OCI-M2 (cell line): ENCODE results near the gene CHIC1.
"Not testable (repeated sequence)": the region's sequence is repeated elsewhere in the genome, so short reads cannot be mapped to it uniquely, and the experiment has no call there.

ENCODE experiments used
- DNase-seq: peaks from one replicate; lab custom pipeline; 2025; ENCODE audit not compliant: unreplicated experiment; lab: John Stamatoyannopoulos, UW

Gene CHIC1

DNA sequence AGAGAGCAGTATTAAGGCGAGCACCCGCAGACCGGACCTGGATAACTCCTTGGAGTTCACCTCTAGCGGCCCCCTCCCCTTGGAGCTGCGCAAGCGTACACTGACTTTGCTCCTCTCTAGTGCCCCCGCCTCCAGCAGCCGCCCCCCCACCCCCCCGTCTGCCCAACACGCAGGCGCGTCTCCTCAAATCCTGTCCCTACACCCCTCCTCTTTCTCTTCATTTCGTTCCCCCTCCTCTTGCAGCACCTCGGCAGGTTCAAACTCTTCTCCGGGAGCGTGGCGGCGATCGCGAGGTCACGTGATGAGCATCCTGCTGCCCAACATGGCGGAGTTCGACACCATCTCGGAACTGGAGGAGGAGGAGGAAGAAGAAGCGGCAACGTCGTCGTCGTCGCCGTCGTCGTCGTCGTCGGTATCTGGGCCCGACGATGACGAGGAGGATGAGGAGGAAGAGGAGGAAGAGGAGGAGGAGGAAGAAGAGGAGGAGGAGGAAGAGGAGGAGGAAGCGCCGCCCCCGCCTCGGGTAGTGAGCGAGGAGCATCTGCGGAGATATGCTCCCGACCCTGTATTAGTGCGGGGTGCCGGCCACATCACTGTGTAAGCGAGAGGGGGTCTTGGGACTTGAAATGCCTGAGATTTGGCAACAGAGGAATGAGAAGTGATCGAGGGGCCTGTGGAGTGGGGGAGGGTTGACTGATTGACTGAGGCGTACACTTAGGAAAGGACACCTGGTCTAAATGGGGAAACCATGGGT is at the start of gene CHIC1:
Gene CHIC1, plus strand, starts transcription at position 214 of the 754 bp plus-strand sequence. Its CDS starts 88 bp downstream, at position 302.
- no peak for DNase-seq

DNA sequence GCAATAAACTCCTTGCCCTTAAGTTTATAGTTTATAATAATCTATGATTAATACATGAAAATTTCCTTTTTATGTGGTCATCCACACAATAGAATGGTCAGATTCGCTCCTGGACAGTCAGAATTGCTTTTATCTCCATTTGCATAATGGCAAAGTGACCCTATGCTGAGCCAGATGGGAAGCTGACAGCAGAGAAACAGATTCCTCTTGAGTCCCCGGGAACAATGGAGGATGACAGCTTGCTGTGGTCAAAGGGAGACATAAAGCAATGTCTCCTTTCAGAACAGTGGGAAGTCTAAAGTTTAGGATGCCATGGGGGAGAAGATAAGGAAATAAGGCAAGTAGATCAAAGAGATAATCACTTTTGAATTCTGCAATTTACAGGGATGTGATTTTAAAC is 40.2 kb upstream of the CHIC1 start:
- not testable (repeated sequence) for DNase-seq

DNA sequence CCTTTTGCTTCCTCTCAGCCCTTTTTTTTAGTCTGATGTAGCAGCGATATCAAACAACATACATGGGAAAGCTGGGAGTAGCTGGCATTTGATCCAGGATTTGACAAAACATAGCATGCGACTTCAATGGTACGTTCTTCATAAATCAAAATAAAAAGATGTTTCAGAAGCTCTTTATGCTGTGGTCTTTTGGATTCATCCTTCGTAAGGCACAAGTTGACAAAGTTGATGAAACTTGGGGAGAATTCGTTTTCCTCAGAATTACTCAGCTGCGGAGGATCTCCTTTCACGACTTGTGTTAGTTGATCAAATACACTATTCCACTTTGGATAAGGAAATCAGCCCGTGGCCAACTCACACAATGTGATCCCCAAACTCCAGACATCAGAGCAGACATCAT is 38.1 kb upstream of the CHIC1 start:
- no peak for DNase-seq

DNA sequence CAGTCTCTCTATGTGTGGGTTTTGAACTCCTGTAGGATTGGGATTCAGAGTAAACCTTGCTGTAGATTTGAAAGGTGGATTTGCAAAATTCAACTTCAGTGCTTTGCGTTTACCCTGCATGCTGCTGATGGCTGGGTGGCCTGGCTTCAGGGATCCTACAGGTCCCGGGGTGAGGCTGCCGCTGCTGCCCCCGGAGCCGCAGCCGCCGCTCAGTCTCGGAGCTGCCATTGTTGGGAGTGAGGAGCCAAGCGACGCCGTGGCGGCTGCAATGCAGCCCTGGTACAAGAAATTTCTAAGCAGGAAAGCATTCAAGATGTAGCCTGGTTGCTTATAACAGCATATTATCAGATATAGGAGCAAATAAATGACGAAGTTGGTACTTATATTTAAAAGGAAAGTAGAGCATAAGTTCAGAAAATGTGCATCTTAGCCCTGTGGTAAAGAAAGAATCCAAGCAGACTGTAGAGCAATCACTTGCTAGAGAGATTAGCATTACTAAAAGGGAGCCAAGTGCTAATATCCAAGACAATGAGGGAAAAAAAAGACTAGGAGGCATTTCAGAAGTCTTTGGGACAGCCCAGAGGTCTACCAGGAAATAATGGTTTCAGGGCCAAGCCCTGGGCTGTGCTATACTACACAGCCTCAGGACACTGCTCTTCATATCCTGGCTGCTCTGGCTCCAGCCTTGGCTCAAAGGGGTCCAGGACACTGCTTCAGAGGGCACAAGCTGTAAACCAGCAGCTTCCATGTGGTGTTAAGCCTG is 36.9 kb upstream of the CHIC1 start:
- no peak for DNase-seq

DNA sequence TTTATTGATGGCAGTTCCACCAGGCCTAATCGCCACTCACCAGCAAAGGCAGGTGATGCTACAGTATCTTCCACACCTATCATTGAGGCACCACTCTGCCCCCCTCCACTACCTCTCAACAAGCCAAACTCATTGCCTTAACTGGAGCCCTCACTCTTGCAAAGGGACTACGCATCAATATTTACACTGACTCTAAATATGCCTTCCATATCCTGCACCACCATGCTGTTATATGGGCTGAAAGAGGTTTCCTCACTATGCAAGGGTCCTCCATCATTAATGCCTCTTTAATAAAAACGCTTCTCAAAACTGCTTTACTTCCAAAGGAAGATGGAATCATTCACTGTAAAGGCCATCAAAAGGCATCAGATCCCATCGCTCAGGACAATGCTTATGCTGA is 31.3 kb upstream of the CHIC1 start:
- DNase-seq, result not testable (repeated sequence)

DNA sequence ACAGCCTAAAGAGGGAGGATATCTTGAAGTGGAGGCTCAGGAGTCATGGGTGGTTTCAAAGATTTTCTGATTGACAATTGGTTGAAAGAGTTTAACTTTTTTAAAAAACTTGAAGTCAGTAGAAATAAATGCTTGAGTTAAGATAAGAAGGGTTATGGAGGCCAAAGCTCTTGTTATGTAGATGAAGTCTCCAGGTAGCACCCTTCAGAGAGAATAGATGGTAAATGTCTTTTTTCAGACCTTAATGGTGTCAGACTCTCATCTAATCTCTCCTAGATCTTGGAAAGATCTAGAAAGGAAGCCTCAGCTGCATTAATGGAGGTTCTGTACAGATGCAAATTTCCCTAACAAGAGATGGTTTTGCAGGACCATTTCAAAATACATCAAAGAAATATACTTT is 6.8 kb upstream of the CHIC1 start:
- DNase-seq, result no peak

DNA sequence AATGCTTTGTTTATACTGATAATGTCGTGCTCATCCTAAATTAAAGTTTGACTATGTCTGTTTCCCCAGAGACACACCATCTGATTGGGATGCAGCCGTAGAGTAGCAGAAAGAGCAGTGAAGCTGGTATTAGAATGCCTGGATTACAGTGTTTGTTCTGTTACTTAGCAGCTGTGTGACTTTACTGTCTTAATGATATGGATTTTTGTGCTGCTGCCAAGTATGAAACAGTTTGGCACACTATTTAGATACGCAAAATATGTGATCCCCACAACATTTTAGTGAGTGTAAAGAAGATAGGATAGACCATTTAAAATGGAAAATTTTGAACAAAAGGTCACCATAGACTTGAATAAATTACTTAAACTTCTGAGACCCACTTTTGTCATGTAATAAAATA is 1.2 kb upstream of the CHIC1 start:
- DNase-seq, result no peak

DNA sequence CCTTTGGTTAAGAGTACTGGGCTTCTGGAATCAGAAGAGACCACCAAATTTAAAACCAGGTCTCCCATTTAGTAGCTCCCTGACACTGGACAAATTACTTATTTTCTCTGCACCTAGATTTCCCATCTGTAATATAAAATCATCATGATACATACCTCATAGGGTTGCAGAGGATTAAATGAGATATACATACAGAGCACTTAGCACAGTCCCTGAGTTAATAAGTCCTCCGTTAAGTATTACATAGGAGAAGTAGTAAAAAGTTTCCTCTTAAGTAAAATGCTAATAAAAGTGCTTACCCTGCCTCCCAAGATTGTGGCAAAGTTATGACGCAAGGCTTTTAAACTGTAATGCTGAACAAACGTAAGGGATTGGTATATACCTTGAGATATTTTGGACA is 539 bp upstream of the CHIC1 start:
- no peak for DNase-seq

DNA sequence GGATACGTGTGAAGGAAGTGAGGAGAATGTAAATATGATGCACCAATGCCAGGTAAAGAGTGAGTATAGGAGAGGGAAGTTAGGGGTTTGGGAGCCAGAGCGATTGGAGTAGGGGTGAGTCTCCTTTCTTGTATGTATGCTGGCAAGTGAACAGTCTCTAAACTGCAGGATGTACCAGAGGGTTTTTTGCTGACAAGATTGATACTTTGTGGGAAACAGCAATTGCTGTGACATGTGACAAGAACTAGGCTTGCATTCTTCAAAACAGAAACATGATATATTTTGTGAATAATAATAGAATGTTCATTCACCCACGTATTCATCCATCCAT is 706 bp downstream of the CHIC1 start:
- no peak for DNase-seq

DNA sequence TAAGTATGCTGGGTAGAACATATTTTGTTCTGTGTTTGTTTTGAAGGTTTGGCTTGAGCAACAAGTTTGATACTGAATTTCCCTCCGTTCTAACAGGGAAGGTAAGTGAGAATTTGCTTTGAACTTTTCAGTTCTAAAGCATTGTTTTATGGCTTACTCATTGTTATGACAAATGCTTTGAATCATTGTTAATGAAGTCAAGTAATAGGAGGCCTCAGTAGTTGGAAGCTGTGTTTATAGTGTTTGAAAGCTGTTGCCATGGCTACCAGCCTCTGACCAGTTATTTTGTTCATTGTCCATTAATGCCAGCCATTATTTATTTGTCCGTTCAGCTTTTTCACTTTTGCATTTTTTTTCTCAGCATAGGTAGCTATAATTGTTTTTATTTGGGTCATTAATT is 14.4 kb downstream of the CHIC1 start:
- DNase-seq, result no peak

DNA sequence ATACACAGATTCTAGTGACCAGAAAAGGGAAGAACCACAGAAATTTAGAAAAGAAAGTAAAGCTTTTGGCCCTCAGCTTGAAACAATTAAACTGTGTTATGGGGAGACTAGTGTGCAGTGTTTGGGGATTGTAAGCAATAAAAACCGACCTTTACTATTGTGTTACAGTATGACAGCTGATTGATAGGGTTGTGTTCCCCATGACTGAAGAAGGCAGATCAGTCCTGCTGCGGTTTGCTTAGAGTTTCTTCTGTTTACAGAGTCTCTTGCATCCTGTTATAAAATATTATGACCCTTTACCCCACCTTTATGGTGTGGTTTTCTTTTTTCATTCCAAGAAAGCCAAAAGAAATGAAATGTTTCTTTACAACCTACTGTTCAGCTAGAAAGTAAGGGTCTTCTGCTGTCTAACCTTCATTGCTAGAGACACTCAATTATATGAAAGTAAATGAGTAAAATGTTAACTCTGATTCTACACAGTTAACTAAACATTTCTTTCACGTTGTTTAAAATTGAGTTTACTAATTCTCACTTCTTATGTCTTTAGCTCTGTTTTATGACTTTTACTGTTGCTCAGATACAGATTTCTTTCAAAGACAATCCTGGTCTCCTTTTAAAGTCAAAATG is 18.1 kb downstream of the CHIC1 start:
- no peak for DNase-seq

DNA sequence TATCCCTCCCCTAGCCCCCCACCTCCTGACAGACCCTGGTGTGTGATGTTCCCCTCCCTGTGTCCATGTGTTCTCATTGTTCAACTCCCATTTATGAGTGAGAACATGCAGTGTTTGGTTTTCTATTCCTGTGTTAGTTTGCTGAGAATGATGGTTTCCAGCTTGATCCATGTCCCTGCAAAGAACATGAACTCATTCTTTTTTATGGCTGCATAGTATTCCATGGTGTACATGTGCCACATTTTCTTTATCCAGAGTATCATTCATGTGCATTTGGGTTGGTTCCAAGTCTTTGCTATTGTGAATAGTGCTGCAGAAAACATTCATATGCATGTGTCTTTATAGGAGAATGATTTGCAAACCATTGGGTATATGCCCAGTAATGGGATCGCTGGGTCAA is 34.8 kb downstream of the CHIC1 start:
- DNase-seq, result not testable (repeated sequence)

DNA sequence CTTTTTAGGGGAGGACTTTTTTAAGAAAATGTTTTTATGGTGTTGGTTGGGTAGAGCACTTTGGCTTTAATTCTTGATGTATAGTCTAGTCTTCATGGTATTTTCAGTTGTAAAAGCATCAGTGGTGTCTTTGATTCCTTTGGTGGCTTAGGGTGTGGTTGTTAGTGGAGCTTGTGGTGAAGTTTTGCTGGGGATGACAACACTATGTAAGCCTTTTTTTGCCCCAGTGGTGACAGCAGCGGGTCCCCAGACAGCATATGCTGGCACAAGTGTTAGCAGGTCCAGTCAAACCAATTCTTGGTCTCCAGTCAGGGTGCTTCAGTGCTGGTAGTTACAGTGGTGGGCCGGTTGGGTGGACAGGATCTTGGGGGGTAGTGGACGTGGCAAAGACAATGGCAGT is 52.0 kb downstream of the CHIC1 start:
- DNase-seq, result no peak

DNA sequence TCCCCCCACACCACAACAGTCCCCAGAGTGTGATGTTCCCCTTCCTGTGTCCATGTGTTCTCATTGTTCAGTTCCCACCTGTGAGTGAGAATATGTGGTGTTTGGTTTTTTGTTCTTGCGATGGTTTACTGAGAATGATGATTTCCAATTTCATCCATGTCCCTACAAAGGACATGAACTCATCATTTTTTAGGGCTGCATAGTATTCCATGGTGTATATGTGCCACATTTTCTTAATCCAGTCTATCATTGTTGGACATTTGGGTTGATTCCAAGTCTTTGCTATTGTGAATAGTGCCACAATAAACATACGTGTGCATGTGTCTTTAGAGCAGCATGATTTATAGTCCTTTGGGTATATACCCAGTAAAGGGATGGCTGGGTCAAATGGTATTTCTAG is 78.7 kb downstream of the CHIC1 start:
- not testable (repeated sequence) for DNase-seq

DNA sequence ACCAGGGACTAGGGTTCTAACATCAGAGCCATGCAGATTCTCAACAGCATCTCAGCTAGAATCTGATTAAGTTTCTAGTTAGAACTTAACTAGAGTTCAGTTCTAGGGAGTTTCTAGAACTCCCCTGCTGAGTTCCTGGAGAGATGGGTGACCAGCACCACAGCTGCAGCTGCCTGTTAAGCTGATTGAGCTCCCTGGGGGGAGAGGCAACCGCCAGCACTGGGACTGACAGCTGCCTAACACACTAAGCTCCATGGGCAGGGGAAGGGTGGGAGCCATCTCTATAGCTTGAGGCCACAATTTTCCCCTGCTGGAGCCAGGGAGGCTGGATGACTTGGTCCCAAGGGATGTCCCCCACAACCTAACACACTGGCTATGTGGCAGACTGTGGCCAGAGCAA is 84.2 kb downstream of the CHIC1 start:
- no peak for DNase-seq

DNA sequence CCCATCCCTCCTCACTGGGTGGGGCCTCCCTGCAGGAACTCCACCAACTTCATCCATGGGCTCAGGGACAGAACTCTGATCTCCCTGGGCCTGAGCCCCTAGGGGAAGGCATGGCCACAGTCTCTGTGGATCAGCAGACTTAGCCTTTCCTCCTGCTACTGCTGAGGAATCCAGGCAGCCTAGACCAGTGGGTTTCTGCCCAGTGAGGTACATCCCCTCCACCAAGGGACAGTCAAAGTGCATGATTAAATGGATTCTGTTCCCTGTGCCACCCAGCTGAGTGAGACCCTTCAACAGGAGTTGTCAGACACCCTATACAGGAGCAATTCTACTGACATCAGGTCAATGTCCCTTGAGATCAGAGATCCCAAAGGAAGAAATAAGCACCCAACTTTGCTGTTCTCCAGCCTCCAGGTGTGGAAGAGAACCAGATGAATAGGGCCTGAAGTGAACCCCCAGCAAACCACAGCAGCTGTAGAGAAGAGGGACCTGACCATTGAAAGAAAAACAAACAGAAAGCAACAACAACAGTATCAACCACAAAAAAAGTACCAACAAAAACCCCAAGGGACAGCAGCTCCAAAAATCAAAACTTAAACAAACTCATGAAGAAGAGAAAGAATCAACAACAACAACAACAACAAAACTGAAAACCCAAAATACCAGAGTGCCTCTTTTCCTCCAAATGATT is 84.8 kb downstream of the CHIC1 start:
- DNase-seq, result no peak

DNA sequence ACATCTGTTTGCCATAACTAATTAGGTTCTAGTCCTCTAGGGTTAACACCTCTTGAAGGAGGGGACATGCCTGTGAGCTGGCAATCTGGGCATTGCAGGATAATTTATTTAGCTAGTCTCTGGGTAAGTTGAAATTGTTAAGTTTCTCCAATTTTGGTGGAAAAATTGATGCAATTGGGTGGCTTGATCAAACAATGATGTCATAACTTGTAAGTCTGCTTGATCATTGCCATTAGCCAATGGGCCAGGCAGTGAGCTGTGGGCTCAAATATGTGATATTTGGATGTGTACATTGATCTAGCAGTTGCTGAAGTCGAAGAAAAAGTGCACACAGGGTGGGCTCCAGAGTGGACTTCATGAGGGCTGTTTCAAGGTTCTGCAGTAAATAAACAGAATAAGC is 98.3 kb downstream of the CHIC1 start:
- DNase-seq, result not testable (repeated sequence)

DNA sequence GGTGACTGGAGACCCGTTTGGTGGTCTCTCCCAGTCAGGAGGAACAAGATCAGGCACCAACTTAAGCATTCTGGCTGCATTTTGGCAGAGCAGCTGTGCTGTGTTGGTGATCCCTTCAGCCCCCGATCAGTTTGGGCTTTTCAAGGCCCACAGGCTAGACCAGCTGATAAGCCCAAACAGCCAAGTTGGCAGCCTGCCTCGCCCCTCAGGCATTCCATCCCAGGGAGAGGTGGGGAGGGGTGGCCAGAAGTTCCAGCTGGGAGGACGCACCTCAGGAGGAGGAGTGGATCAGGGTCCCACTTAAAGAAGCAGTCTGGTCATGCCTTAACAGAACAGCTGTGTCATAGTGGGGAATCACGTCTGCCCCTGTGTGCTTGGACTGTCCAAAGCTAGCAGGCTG is 105.8 kb downstream of the CHIC1 start:
- no peak for DNase-seq

DNA sequence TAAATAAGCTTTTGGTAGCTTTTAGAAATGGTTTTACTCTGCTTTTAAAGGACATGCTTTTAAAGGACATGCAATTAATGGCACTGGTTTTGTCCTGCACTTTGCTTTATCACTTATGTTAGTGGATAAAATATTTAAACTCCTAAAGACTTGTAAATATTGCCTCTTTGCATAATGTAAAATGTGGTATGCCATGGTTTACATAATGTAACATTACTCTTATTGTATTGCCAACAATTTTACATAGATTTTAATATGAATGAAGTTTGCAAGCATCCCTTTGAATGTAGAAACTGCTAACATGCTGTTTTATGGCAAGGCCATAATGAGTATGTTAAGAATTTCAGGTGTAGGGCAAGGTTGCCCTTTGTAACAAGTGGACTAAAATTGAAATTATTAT is 118.4 kb downstream of the CHIC1 start:
- no peak for DNase-seq

DNA sequence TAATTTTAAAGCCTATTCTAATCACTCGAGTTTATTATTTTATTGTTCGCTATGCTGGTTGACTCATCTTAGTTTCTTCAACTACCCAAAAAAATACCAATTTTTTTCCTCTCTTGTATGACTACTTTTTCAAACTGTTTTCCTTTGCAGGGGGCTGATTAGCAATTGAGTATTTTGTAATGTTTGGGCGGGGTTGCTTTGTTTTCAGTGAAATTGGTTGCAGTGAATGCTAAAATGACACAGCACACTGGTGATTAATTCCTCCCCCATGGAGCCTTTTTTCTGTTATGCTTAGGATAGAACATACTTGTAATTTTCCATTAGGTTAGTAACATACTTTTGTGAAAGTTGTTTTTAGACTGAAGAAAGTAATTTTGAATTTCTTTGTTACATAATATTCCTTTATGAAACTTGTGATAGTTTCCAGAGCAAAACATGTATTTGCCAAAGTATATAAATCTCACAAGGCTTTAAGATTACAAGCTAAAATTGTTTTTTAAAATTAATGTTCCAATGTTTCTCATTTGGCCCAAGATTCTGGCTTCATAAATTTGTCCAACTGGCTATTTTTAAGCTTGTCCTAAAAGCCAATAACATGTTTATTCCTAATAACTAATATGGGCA is 120.4 kb downstream of the CHIC1 start:
- no peak for DNase-seq

DNA sequence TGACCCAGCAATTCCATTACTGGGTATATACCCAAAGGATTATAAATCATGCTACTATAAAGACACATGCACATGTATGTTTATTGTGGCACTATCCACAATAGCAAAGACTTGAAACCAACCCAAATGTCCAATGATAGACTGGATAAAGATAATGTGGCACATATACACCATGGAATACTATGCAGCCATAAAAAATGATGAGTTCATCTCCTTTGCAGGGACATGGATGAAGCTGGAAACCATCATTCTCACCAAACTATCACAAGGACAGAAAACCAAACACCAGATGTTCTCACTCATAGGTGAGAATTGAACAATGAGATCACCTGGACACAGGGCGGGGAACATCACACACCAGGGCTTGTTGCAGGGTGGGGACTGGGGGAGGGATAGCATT is 144.0 kb downstream of the CHIC1 start:
- DNase-seq, result not testable (repeated sequence)
